Measurements from ENCODE around the gene CCNY.
"Not testable (repeated sequence)": the region's sequence is repeated elsewhere in the genome, so short reads cannot be mapped to it uniquely, and the experiment has no call there.

CCNY gene

DNA sequence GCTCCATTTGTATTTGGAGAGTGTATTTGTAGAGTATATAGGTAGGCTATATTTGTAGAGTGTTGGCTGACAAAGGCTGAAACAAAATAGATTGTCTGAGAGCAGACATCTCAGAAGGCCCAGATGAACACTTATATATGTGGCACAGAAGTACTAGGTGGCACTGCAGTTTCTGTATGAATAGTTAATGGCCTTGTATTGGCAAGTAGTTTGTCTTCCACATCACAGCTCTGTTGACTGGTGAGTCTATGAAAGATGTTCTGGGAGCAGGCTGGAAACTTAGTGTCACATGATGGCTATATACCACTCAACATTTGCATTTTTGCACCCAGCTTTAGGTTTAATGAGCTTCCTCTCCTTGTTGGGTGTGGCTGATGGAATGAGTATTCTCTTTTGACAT is 51.9 kb downstream of the CCNY start:
- no peak for DNase-seq

DNA sequence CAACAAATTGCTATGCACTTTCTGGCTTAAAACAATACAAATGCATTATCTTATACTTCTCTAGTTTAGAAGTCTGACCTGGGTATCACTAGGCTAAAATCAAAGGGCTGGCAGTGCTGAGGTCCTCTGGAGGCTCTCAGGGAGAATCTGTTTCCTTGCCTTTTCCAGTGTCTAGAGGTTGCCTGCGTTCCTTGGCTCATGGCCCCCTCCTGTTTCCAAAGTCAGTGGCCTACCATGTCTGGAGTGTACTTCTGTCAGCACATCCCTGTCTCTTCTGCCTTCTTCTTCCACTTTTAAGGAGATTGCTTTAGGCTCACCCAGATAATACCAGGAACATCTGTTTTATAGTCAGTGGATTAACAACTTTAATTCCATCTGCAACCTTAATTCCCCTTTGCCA is 52.4 kb downstream of the CCNY start:
- DNase-seq: no peak

DNA sequence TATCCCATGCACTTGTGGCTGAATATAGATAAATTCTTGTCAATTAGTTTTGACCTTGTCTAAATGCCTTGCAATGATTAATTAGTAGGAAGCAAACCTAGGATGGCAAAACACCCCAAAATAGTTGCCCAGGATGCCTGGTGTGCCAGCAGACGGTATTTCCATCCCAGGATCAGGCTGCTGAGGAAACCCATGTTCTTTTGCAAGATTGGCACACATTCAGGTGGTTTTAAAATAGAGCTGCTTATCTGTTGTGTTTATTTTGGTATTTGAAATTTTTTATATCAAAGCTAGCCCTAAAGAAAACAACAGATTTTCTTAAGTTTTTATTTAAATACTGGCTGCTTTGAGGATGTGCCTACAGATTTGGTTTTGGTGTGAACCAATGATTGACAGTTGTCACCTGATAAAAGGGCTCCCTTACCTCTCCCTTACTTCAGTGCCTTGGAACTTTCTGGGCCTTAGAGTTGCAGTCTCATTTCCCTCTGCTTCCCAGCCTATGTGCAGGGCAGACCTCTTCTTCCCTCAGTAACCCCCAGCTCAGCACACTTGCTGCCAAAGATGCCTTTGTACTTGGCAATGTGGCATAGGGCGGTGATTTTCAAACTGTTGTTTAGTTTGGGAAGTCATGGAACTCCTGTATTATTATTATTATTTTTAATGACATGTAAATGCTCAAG is 54.0 kb downstream of the CCNY start:
- DNase-seq: no peak

DNA sequence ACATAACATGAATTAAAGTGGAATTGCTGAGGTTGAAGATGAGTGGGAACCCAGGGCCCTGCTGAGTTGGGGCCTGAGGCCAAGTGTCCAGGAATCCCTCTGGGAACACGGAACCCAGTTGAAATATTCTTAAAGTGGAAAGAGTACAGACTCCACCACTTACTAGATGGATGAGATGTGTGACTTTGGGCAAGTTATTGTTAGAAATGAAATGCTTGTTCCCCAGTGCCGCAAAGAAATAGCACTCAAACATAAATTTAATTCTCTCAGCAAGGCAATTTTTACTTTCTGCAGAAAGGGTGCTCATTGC is 54.5 kb downstream of the CCNY start:
- no peak for DNase-seq

DNA sequence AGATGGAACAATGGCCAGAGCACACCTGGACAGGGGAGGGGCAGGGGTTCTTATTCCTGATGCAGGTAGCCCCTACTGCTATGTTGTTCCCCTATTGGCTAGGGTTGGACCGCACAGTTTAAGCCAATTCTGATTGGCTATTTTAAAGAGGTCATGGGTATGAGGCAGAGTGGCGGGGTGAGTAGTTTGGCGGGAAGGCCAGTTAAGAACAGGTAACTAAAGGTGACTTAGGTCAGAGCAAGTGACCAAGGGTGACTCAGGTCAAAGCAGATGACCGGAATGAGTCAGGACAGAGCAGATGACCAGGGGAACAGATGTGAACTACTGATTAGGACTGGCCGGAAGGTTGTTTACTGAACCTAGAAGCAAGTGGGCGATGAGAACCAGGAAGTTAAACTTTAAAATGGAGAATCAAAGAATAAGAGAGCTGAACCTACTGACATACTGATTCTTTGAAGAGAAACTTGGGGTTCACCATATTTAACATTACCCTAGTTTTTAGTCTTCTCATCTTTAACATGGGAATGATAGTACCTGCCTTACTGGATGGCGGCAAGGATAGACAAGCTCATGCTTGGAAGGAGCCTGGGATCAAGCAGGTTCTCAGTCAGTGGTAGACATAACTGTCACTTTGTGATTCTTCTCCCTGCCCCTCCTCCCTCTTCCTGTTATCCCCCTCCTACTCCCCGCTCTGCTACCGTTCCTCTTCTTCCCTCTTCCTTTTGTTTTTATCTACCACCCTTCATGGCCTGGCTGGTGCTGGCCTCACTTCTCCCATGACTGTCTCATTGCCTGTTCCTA is 55.0 kb downstream of the CCNY start:
- DNase-seq: no peak

DNA sequence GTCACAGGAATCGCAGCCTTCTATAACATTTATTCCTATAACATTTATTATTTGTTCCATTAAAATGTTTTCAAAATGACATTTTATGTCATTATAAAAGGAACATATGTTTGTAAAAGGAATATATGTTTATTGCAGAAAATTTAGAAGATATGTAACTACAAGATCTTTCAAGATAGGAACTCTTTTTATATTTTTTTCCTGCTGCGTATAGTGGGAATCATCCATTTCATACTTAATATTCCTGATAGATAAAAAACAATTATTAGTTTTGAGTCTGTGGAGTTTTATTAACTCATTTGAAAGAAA is 55.6 kb downstream of the CCNY start:
- DNase-seq: no peak

DNA sequence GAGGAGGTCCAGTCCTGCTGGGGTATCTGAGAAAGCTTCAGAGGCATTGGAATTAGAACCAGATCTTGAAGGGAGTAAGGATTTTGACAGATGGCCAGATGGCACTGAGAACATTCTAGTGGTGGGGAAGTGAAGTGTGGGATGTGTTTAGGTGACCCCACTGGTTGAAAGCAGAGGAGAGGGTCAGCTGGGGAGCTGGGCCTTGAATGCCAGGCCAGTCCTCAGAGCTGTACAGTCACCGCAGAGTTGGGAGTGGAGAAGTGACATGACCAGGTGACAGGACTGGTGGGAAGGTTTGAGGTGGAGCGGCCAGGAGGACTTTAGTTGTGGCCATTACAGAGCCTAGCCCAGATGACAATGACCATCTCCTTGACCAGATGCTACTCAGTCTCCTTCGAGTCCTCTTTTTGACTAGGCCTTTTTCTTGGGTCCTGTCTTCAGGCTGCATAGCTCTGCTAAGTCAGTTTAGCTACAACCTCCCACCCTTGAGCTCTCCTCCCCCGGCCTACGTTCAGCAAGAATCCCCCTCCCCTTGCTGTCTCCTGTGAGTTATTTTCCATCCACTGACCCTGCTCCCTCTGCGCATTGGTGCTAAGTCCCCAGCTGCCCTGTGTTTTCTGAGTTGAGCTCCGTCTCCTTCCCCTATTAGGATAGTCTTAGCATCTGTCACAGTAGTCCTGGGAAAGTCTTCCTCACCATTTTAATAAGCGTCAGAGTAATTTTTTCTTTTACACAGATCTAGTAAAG is 56.3 kb downstream of the CCNY start:
- DNase-seq: no peak

DNA sequence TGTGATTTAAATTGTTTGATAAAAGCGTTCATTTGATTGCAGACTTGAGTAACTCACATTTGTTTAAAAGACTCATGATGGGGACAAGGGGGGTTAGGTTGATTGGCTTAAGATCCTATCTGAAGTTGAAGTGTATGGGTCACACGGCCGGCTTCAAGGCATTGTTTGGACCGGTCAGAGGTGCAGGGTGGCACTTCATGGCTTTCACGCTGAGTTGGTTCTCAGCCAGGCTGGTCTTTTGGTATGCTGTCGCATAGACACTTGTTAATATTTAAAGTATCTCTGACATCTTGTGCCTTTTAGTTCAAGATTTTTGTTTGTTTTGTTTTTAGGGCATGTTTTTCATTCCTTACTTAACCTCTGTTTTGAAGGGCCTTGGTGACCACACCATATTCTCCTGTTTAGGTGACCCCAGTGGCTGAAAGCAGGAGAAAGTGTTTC is 58.1 kb downstream of the CCNY start:
- DNase-seq: no peak

DNA sequence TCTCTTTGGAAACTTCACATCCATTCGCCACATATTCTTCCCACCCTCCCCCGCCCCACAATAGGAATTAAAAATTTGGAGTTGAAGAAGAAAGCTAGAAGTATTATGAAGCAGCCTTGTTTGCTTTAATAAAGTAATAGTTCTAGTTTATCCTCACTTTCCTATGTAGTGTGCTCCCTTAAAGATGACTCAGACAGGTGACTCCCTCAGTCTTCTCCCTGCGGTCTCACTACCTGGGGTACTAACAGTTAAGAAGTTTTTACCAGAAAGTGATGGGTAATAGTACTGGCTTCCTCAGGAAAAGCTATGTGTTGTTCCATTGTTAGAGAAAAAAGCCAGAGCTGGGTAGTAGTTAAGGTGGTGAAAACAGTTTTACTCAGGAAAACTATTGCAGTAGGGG is 58.6 kb downstream of the CCNY start:
- DNase-seq: no peak

DNA sequence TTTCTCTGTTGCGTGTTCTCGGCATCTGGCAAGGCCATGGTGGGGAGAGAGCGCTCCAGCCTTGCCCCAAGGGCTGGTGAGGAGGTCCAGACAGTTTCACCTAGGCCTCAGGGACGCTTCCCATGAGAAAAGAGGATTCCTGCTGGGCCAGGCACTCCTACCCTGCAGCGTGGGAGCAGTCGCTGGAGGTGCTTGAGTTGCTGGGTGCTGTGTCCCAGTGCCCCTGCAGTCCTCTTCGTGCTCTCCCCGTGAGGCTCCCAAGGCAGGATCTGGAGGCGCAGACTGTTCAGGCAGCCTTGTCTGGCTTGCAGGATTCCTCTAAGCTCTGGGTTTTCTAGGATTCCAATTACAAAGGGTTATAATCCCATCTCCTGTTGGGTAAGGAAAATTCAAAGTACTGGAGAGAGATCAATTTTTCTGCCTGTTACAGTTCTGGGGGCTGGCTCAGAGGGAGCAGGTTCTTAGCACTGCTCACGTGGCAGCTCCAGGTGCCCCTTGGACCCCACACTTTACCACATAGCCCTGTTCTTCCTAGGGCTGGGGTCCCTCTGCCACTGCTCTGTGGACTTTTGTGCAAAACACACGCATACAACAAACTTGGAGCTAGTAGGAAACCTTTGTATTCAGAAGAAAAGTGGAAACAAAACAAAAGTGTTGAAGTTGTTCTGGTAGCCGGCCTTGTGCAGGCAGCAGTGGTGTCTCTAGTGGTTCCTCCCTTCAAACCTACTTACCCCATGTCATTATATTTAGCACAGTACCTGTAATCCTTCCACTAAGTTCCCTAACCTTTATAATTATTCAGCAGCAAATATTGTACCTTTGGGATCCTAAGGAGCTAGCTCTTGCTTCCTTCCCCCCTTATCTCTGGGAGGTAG is 60.5 kb downstream of the CCNY start:
- no peak for DNase-seq

DNA sequence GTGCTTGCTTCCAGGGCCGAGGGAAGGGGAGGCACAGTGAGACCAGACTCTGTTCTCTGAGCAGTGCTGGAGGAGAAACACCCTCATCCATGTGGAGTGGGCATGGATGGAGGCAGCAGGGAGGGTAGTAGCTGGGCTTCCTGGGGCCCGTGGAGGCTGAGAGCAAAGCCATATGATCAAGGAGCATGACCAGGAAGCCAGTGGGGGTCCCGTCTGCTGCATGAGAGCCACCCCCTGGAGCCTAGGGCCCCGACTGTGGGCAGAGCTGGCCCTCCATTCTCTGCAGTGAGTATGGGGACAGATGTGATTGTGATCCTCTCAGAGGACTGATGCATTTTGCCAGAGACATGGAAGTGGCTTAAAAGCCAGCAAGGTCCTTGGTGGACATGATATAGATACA is 61.6 kb downstream of the CCNY start:
- no peak for DNase-seq

DNA sequence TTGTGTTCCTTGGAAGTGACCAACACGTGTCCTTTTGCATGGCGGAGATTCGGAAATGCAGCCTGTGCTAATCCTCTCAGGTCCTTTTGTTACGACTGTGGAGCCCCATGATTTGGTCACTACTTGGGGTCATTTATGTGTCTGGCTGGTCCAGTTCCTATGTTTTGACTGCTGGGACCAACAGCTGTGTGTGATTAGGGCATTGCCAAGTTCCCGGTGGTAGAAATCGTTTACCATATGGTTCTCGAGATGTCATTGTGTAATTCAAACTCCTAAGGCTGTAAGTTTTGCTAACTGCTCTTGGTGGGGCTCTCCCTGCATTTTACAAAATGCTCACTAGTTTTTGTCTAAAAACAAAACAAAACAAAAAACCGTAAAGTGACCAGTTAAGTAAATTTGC is 62.0 kb downstream of the CCNY start:
- no peak for DNase-seq

DNA sequence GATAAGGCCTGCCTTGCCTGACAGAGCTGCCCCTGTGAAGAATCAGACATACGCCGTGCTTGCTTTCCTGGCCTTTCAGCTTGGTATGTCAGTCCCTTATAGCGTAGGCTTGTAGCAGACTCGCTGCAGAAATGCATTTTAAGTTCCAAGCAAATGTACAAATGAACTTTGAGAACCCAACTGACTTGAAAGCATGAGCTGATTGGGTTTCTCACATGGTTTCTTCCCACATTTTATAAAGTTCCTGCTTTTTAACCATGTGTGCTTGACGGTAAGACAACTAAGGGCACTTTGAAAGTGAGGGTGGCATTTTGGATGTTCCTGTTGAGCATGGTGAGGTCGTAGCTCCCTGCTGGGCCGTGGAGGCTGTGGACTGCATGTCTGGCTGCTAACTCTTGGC is 62.6 kb downstream of the CCNY start:
- DNase-seq: no peak

DNA sequence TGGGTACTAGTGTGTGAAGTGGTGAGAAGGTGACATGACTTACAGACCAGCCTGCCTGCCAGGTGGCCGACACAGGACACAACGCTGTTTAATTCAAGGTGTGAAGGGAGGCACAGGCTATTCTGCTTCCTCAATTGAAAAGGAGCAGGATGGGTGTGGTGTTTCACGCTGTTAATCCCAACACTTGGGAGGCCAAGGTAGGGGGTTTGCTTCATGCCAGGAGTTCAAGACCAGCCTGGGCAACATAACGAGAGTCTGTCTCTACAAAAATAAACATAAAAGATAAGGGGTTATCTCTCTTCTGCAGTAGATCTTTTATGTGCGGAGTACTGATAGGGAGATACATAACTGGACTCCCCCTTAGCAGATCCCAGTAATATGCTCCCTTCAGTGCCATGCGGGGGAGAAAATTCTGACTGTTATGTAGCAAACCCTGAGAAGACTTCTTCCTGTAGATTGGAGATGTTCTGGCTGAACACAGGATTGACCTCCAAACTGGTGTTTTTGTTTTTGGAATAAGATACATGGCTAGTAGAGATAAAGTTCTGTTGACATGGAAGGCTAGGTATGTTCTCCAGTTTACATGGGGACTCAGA is 63.2 kb downstream of the CCNY start:
- DNase-seq: no peak

DNA sequence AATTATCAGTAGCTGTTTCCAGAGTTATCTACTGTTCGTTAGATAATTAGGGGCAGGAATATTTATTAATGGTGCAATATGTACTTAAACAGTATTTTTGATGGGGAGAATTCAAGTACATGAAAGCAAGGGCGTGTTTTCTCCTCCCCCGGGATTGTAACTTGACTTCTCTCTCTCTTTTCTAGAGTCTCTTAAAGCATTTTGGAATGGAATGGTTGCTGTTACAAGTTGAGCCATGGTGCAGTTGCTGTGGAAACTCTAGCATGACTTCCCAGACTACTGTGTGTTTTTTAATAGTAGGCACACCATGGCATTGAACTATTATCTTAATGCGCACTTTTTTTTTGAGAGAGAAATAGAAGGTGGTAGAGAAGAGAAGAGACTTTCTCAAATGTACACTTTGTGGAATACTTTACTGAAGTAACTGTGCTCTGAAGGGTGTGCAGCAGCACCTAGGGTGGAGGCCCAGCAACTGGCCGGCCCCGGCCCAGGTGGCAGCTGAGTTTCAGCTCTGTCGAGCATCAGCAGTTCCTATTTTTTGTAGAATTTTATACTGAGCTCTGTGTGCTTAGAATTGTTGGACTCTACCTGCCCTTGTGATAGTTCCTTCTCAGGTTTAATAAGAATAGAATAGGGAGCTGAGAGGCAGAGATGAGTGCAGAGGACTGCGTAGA is 64.4 kb downstream of the CCNY start:
- no peak for DNase-seq

DNA sequence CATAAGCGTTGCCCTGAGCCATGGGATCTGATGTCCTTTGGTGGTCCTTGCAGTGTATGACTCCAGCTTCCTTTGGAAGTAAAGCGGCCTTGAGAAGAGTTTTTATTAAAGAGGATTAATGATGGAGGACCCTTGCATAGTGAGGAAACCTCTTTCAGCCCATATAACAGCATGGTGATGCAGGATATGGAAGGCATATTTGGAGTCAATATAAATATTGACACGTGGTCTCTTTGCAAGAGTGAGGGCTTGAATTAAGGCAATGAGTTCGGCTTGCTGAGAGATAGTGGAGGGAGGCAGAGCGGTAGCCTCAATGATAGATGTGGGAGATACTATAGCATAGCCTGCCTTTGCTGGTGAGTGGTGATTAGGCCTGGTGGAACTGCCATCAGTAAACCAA is 67.2 kb downstream of the CCNY start:
- not testable (repeated sequence) for DNase-seq

DNA sequence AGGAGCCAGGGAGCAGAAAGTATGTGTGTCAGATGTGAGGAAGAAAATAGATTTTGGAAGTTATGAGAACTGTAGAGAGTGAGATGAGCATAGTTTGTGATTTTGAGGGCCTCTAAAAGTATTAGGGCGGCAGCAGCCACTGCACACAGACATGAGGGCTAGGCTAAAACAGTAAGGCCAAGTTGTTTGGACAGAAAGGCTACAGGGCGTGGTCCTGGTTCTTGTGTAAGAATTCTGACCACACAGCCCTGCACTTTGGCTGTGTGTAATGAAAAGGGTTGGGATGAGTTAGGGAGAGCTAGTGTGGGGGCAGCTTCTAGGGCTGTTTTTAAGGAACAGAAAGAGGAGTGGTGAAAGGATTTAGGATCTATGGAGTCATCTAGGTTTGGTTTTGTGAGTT is 67.8 kb downstream of the CCNY start:
- DNase-seq: not testable (repeated sequence)

DNA sequence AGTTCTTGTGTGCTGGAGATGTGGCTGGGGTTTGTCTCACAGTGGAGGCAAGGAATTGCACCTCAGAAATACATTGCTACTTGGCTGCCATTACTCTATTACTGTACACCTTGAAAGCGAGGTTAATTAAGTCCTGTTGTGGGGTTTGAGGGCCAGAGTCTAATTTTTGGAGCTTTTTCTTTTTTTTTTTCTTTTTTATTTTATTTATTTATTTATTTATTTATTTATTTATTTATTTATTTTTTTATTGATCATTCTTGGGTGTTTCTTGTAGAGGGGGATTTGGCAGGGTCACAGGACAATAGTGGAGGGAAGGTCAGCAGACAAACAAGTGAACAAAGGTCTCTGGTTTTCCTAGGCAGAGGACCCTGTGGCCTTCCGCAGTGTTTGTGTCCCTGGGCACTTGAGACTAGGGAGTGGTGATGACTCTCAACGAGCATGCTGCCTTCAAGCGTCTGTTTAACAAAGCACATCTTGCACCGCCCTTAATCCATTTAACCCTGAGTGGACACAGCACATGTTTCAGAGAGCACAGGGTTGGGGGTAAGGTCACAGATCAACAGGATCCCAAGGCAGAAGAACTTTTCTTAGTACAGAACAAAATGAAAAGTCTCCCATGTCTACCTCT is 69.8 kb downstream of the CCNY start:
- DNase-seq: not testable (repeated sequence)

DNA sequence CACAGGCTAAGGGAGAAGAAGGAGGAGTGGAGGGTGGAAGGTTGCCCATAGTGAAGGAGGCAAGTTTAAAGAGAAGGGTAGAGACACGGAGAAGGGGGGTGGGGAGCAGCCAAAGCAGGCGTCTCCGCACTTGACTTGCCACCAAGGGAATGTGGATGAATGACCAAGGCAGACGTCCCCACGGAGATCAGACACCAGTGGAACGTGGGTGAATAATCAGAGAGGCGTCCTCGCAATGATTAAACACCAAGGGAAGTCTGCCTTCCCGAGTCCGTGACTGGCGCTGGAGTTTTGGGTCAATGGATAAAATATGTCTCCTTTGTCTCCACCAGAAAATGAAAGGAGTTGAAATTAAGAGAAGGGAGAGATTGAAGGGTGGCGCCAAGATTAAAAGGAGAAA is 71.4 kb downstream of the CCNY start:
- not testable (repeated sequence) for DNase-seq

DNA sequence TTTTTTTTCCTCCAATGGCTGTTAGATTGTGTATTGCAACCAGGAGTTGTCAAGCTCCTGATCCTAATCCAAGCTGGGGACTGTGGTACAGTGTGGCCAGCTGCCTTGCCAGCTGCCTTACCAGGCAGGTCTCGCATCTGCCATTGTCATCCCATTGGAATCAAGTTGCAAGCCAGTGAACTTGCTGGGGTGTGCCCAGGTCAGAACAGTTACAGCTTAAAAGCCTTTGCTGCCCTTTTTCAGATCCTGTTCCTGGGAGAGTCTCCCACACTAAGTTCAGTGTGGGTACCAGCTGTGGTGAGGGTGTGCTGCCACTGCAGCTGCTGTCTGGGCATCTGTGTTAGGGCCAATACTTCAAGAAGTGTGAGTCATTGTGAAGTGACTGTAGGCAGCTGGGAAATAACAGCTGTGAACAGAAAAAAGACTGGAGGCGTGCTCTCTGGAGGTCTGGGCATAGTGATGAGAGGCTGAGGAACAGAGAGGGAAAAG is 72.8 kb downstream of the CCNY start:
- no peak for DNase-seq

DNA sequence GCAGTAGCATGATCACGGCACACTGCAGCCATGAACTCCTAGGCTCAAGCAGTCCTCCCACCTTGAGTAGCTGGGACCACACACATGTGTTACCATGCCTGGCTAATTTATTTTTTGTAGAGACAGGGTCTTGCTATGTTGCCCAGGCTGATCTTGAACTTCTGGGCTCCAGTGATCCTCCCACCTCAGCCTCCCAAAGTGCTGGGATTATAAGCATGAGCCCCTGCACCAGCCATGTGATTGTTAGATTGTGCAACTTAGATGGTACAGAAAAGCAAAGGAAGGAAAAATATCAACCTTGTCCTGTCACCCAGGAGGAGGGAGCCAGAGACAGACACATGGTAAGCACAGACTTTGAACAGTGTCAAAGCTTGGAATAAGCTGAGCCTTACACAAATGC is 73.5 kb downstream of the CCNY start:
- no peak for DNase-seq
